GM18508 (cell line): Measurements from ENCODE around the gene MRGPRF.

Source experiments
- ATAC-seq: cut with Tn5 transposase; IDR thresholded peaks from one replicate; pipeline ENCODE4 v1.9.1; 2021; ENCODE audit warnings: moderate number of reproducible peaks; ENCODE audit not compliant: insufficient read depth, unreplicated experiment

The MRGPRF gene

DNA sequence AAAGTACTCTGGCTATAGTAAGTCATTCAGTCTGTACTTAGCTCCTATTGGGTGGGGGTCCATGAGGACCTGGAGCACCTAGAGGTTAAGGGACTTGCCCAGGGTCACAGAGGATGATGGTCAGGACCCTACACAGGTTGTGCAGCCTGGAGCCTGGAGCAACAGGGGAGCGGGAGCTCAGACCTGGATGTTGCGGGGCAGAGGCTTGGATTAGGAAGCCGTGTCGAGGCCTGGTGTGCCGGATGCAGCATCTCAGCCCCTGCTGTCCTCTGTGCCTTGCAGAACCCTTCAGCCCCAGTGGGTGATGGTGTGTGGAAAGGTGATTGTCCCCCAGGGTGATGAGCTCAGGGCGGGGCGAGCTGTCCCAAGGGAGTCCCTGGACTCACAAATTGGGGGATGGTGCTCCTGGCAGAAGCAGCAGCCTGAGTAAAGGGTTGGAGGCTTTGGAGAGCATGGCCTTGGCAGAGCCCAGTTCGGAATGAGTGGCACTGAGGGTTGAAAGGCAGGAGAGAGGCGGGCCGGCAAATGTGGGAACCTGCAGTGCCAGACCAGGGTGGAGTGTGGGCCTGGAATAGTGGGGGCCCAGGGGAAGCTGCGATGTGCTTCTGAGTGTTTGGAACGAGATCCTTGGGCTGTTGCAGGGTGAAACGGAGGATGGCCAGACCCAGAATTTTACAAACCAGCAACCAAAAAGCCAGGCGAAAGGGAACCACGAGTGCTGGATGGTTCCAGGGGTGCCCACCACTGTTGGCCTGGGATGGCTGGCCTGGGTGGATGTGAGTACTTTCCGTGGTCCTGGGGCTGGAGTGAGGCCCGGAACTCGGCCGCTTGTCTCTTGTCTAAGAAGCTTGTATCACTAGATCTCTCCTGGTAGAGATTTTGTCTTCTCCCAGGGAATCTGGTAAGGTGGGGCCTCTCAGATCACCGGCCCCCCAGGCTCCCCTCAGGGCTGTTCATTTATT lies 38.6 kb upstream of the MRGPRF start:
- no peak for ATAC-seq

DNA sequence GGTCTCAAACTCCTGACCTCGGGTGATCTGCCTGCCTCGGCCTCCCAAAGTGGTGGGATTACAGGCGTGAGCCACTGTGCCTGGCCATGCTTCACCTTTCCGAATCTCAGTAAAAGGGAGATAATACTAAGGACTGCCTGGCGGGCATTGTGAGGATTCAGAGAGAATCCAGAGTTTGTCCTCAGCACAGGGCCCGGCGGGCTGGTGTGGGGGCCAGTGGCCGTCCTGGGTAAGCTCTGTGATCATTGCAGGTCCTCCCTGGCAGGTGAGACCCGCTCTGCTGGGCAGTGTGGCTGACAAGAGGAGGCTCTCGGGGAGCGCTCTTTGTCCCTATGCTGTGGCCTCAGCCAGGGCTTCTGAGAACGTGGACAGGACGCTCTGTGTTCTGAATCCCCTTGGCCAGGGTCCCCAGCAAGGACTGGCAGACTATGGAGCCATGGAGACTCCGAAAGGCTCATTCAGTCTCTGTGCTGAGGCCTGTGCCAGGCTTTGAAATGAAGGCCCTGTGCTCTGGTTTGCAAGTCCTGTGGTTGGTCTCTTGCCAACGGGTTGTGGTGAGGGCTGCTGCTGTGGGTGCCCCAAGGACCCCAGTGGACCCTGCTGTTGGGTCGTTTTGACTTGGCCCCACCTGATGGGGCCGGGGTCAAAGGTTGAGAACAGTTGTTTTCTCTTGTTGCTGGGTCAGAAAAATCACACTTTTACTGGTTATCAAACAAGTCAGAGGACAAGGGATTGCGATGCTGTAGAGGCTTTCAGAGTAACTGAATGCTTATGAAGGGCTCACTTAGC lies 37.7 kb upstream of the MRGPRF start:
- no peak for ATAC-seq

GRCh38 chr11:69049490-69049867 lies 36.4 kb upstream of the MRGPRF start:
- ATAC-seq, result no peak

GRCh38 chr11:69048694-69049489 lies 35.8 kb upstream of the MRGPRF start, which contains the start of gene TPCN2:
TPCN2 (plus strand) TSS chr11:69048932; CDS start chr11:69048998, 66 bp downstream.
- ATAC-seq, result peak; percentile 44

- no peak for ATAC-seq
Measured at GRCh38 chr11:69048031-69048693, 35.1 kb upstream of the MRGPRF start.

GRCh38 chr11:69044111-69045013 lies 31.3 kb upstream of the MRGPRF start:
- ATAC-seq, result no peak

GRCh38 chr11:69041516-69041915 lies 28.5 kb upstream of the MRGPRF start:
- no peak for ATAC-seq

DNA sequence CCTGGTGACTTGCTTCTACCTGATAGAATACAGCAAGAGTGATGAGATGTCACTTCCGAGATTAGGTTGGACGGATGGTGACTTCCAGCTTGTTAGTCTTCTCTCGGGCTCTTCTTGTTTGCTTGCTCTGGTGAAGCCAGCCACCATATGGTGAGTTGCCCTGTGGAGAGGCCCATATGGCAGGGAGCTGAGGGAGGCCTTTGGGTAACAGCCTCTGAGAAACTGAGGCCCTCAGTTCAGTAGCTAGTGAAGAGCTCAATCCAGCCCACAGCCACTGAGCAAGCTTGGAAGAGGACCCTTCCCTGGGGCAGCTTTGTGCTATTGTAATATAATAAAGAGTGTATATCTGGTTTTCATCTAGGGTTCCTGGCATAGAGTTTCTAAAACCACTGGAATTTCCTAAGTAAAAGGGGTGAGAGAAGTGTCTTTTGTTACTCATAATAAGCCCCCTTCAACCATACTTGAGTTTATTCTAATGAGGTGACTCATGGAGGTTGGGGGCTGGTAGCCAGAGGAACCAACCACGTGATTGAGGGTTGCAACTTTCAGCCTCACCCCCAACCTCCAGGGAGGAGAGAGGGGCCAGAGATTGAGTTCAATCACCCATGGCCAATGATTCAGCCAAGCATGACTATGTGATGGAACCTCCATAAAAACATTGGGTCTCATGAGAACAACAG lies 27.7 kb upstream of the MRGPRF start:
- ATAC-seq, result no peak

- no peak for ATAC-seq
Measured at GRCh38 chr11:69040051-69040450, 27.0 kb upstream of the MRGPRF start.

DNA sequence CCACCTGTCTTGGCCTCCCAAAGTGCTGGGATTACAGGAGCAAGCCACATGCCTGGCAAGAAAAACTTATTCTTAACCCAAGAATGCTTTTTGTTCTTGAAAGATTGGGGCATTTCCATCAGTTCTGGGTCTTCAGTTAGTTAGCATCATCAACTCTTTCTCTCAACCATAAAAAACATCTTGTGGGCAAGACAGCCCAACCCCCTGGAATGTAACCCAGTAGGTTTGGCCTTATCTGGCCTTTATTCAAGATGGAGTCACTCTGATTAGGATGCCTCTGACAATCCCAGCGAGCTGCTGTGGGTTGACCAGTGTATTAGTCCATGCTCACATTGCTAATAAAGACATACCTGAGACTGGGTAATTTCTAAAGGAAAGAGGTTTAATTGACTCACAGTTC lies 26.5 kb upstream of the MRGPRF start:
- no peak for ATAC-seq

DNA sequence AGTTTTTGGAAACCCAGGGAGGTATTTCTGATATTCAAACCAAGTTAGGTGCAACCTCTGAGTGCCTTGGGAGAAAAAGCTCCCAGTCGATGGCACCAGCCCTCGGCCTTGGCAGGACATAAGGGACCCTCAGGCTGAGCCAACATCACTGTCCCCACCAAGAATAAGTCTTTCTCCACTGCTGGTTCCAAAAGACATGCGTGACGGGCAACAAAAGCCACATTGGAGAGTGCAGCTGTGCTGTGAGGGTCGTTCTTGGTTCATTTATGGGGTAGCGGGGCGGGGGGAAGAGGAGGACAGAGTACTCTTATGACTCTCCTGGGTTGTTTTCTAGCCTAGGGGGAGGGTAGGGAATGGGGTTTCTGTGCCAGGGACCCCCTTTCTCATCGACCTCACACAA lies 24.5 kb upstream of the MRGPRF start:
- no peak for ATAC-seq

DNA sequence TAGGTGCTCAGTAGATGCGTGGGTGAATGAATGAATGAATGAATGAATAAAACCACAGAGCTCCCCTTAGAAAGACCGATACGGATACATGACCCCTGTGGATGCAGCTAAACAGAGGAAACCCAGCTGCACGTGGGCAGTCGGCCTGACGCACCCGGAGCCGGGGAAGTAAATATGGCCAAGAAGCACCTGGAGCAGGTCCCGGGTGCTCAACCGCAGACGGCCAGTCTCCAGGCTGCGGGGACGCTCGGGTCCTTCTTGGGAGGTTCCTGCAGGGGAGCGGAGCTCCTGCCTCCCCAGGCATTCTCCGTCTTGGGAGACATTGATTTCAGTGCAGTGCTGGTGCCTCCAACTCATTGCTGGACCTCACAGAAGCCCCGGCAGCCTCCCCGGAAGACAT lies 24.0 kb upstream of the MRGPRF start:
- ATAC-seq, result no peak

DNA sequence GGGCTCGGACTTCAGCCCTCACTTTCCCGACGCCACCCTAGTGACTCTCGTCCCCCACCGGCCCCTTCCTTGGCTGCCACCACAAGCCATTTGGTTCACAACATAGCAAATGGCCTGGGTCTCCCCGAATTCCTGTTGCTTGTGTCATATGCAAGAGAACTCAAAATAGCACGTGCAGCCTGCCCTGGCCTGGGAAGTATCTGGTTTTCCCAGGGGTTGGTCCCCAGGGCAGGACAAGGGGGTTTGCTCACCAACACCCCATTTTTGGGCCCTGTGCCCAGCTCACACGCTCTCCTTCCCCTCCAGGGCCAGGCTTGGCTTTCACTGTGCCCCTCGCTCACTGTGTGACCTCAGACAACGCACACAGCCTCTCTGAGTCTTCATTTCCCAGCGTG lies 22.9 kb upstream of the MRGPRF start:
- ATAC-seq, result no peak

DNA sequence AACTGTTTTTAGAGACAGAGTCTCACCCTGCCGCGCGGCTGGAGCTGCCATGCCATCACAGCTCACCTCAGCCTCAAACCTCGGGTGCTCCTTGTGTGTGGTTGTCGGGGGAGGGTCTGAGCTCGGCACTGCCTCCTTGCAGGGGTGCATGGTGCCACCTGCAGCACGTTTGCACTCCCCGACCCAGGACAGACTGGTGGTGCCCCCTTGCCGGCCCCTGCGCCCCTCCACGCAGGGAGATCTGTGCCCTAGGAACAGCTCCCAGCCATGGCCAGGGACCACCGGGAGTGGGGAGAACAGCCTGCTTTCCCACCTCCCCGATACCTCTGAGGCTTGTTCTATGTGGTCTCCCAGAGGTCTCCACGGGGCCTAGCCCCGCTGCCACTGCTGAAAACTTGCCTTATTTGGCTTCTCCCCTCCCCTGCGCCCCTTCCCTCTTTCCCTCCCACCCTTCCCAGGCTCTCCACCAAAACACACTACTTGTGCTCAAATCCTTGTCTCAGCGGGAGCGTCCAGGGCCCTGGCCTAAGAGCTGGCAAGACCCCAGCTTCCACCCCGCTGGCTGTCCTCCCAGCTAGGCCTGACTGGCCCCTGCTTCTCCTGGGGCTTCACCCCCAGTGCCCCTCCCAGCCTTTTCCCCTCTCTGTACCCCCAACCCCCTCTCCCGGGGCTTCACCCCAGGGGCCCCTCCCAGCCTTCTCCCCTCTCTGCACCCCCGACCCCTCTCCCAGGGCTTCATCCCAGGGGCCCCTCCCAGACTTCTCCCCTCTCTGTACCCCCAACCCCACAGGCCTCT lies 22.3 kb upstream of the MRGPRF start:
- ATAC-seq, result no peak

- no peak for ATAC-seq
Measured at GRCh38 chr11:69034123-69034867, 21.2 kb upstream of the MRGPRF start.

- no peak for ATAC-seq
Measured at GRCh38 chr11:69033431-69033830, 20.4 kb upstream of the MRGPRF start.

DNA sequence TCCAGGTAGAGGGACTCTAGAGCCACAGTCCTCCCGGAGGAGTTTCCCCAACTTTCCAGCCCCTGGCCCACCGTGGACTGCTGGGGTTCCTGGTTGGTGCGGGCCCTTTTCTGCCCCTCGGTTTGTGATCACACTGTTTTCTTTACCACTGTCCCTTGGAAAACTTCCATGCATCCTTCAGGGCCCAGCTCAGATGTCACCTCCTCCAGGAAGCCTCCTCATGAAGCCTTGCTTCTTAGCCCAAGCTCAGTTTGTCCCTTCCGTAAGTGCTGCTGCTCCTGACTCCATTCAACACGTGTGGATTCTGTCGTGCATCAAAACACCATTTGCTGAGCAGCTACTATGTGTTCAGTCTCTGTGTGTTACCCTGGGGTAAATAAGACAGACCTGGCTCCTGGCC lies 19.8 kb upstream of the MRGPRF start:
- ATAC-seq, result no peak
